ENCODE data around the gene TNRC18.

Gene TNRC18

DNA sequence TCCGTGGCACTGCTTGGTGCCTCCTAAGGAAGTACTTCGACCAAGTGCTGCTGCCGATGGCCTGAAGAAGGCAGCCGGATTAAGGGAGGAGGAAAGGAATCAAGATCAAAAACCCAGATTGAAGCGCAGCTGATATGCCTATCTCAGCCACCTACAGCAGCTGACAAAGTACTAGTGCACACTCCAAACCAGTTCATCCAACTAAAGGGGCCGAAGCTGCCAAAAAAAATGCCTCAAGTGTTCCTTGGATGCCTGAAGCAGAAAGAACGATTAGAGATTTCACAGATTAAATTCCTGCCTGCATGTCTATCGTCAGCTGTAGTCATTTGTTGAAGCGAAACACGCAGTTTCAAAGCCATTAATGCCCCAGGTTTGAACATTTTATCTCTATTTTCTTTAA is 65.7 kb downstream of the TNRC18 start:
- Histone ChIP-seq H3K9me2 (replicated peaks; ENCODE audit: low read depth, low read length) (no peaks in the 10 kb centered on the region), H4K20me1 (ENCODE audit: insufficient read depth, low read length, poor library complexity, severe bottlenecking) (peaks cover 36% of the 10 kb centered on the region), H3K36me3 (ENCODE audit: insufficient read depth, low read length) (peaks cover 91% of the 10 kb centered on the region; the same call in 1 of the 2 replicates), H3K79me2 (ENCODE audit: insufficient read depth, low read length) (peaks cover 46% of the 10 kb centered on the region), H3K4me1 (ENCODE audit: insufficient read depth, low read length, poor library complexity, severe bottlenecking) (peaks cover 9% of the 10 kb centered on the region), H3K9ac (ENCODE audit: low read depth, low read length, poor library complexity, severe bottlenecking) (no peak overlapping the region), H3K4me2 (ENCODE audit: low read depth, low read length, poor library complexity, severe bottlenecking) (no peak overlapping the region), H3F3A (ENCODE audit: low read depth) (no peaks in the 10 kb centered on the region), H2AFZ (ENCODE audit: low read length) (no peak overlapping the region), H3K9me3 (ENCODE audit: insufficient read depth, low read depth, low read length) (no peaks in the 10 kb centered on the region), H3K4me3 (ENCODE audit: low read length, poor library complexity, severe bottlenecking) (no peak overlapping the region), H3K27me3 (ENCODE audit: insufficient read depth, low read length, poor library complexity, severe bottlenecking) (no peaks in the 10 kb centered on the region)
- TF ChIP-seq, protein P1, sequence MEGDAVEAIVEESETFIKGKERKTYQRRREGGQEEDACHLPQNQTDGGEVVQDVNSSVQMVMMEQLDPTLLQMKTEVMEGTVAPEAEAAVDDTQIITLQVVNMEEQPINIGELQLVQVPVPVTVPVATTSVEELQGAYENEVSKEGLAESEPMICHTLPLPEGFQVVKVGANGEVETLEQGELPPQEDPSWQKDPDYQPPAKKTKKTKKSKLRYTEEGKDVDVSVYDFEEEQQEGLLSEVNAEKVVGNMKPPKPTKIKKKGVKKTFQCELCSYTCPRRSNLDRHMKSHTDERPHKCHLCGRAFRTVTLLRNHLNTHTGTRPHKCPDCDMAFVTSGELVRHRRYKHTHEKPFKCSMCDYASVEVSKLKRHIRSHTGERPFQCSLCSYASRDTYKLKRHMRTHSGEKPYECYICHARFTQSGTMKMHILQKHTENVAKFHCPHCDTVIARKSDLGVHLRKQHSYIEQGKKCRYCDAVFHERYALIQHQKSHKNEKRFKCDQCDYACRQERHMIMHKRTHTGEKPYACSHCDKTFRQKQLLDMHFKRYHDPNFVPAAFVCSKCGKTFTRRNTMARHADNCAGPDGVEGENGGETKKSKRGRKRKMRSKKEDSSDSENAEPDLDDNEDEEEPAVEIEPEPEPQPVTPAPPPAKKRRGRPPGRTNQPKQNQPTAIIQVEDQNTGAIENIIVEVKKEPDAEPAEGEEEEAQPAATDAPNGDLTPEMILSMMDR (conservative IDR thresholded peaks at IDR 0.05; ENCODE audit: low read length), result no peak

DNA sequence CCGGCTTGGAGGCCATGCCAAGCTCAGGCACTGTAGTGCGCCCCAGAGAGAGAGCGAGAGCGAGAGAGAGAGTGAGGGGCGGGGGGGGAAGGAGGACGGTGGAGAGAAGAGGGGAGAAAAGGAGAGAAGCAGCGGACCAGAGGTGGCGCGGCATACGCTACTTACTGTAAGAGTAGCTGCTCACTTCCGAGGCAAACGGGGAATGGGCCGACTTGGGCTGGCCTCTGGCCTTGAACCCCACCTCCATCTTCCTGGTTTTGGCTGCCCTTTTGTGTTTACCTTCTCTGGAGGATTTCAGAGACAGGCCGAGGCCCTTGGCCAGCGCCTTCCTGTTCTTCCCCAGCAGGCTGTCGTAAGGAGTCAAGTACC is 66.9 kb downstream of the TNRC18 start:
- no peaks in the 10 kb centered on the region for H3K9me2 ChIP-seq (replicated peaks; ENCODE audit: low read depth, low read length)
- H3K4me3 ChIP-seq (ENCODE audit: low read length, poor library complexity, severe bottlenecking), result no peak overlapping the region
- H3K4me2 ChIP-seq (ENCODE audit: low read depth, low read length, poor library complexity, severe bottlenecking), result no peak overlapping the region
- H4K20me1 ChIP-seq (ENCODE audit: insufficient read depth, low read length, poor library complexity, severe bottlenecking), result peaks cover 36% of the 10 kb centered on the region
- H3F3A ChIP-seq (ENCODE audit: low read depth), result no peaks in the 10 kb centered on the region
- peaks cover 91% of the 10 kb centered on the region; the same call in 1 of the 2 replicates for H3K36me3 ChIP-seq (ENCODE audit: insufficient read depth, low read length)
- peaks cover 9% of the 10 kb centered on the region for H3K4me1 ChIP-seq (ENCODE audit: insufficient read depth, low read length, poor library complexity, severe bottlenecking)
- TF ChIP-seq, protein P1 (conservative IDR thresholded peaks at IDR 0.05; ENCODE audit: low read length), result no peak
- TF ChIP-seq EZH2phosphoT487 (IDR thresholded peaks at IDR 0.05; ENCODE audit: borderline replicate concordance), result no peak
- no peaks in the 10 kb centered on the region for H3K27me3 ChIP-seq (ENCODE audit: insufficient read depth, low read length, poor library complexity, severe bottlenecking)
- peaks cover 46% of the 10 kb centered on the region for H3K79me2 ChIP-seq (ENCODE audit: insufficient read depth, low read length)
- H3K9ac ChIP-seq (ENCODE audit: low read depth, low read length, poor library complexity, severe bottlenecking), result no peak overlapping the region
- H2AFZ ChIP-seq (ENCODE audit: low read length), result no peak overlapping the region
- no peaks in the 10 kb centered on the region for H3K9me3 ChIP-seq (ENCODE audit: insufficient read depth, low read depth, low read length)

DNA sequence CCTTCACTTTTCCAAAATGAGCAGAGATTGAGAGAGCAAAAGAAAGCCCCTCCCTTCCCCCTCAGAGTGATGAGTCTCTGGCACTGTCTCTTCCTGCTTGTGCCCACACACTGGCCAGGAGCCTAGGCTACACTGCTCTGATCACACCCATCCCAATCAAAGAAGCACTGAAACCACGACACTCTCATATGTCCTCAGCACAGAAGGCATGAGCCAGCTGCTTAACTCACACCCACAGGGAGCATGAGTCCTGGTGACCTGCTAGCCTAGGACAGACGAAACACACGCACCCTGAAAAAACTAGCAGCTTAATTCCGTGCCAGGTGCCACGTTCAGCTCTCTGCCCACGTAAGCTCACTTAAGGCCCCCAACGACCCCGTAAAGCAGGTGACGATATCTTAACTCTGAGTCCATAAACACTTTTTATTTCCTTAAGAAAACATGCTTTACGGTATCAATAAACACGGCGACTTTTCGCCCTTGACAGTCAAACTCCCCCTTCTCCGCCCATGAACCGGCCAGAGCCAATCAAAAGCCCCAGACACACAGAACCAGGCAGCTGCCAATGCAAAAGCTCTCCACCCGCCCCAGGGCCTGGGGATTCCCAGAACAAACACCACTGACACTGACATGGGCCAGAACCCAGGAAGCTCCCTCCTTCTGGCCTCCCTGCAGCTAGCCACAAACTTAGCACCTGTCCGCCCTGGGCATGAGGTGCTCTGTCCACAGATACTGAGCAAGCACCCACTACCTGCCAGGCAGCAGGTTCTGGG is 69.0 kb downstream of the TNRC18 start:
- Histone ChIP-seq H3K79me2 (ENCODE audit: insufficient read depth, low read length) (peaks cover 59% of the 10 kb centered on the region), H3K4me1 (ENCODE audit: insufficient read depth, low read length, poor library complexity, severe bottlenecking) (peaks cover 9% of the 10 kb centered on the region), H3K4me3 (ENCODE audit: low read length, poor library complexity, severe bottlenecking) (no peak overlapping the region), H3K27me3 (ENCODE audit: insufficient read depth, low read length, poor library complexity, severe bottlenecking) (no peaks in the 10 kb centered on the region), H3K9me2 (replicated peaks; ENCODE audit: low read depth, low read length) (no peaks in the 10 kb centered on the region), H3K36me3 (ENCODE audit: insufficient read depth, low read length) (peaks cover 93% of the 10 kb centered on the region; the same call in 1 of the 2 replicates), H3K9ac (ENCODE audit: low read depth, low read length, poor library complexity, severe bottlenecking) (no peak overlapping the region), H3K9me3 (ENCODE audit: insufficient read depth, low read depth, low read length) (no peaks in the 10 kb centered on the region), H3K4me2 (ENCODE audit: low read depth, low read length, poor library complexity, severe bottlenecking) (no peak overlapping the region), H4K20me1 (ENCODE audit: insufficient read depth, low read length, poor library complexity, severe bottlenecking) (peaks cover 53% of the 10 kb centered on the region), H2AFZ (ENCODE audit: low read length) (no peak overlapping the region), H3F3A (ENCODE audit: low read depth) (no peaks in the 10 kb centered on the region)
- no peak for TF ChIP-seq EZH2phosphoT487 (IDR thresholded peaks at IDR 0.05; ENCODE audit: borderline replicate concordance)
- TF ChIP-seq, protein P1 (conservative IDR thresholded peaks at IDR 0.05; ENCODE audit: low read length), result no peak
